Measurements from ENCODE around the gene IRAK3.

The IRAK3 gene

DNA sequence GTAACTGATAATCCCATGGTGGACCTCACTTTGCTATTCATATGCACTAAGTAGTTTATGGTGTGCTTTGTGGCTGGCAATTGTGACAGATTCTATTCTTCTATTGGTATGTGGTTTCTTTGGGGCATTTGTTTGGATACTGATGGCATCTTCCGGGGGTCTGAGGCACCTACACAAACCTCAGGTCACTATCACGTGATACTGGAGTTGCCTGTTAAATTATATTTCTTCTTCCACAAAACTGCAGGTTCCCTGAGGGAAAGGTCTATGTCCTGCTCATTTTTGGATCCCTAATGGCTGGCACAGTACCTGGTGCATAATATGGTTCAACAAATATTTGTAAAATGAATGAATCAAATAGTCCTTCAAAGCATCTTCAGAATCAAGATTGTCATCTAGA is 63.8 kb downstream of the IRAK3 start:
- no peak for DNase-seq (ENCODE audit: low read depth in 2 of 2)

DNA sequence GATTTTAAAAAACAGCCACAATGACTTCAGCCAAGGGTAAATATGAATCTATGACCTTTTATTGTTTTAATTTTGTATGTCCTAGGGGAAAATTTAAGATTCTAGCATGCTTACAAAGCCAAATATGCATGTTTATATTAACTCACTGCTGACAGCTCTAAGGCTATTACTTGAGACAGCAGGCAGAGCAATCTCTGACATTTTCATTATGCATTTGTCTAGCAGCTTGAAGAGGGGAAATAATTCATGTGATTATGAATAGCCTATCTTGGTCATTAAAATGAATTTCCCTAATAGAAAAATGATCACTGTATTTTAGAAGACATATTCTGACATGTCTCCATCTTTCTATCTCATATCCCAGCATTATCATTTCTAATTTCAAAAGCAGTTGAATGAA is 66.7 kb downstream of the IRAK3 start:
- DNase-seq (ENCODE audit: low read depth in 2 of 2), result no peak

DNA sequence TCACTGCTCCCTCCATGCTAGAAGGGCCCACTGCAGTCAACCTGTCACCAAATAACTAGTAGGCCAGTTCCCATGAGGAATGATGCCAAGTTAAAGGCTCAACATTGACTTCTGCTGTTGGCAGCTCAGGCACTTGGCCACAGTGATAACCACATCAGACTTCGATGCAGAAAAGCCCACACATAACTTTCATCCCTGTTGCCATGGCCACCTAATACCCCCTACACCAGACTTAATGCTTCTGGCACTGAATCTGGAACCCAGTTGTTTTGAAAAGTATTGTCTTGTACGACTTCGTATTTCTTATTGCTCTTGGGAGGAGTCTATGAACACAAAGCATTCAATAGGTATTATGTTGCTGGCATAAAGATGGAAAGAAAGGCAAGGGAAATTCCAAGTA is 69.0 kb downstream of the IRAK3 start:
- DNase-seq (ENCODE audit: low read depth in 2 of 2), result no peak

DNA sequence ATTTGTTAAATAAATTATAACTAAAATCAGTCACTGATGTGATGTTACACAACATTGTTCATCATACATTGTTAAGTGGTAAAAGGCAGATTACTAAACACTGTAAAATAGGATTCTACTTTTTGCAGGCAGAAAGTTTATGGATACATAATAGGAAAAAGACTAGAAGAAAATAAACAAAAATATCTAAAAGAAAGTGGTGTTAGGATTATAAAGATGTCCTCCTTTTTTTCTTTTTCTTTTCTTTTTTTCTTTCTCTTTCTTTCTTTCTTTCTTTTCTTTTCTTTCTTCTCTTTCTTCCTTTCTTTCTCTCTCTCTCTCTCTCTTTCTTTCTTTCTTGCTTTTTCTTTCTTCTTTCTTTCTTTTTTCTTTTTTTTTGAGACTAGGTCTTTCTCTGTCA is 73.7 kb downstream of the IRAK3 start:
- DNase-seq (ENCODE audit: low read depth in 2 of 2), result no peak

DNA sequence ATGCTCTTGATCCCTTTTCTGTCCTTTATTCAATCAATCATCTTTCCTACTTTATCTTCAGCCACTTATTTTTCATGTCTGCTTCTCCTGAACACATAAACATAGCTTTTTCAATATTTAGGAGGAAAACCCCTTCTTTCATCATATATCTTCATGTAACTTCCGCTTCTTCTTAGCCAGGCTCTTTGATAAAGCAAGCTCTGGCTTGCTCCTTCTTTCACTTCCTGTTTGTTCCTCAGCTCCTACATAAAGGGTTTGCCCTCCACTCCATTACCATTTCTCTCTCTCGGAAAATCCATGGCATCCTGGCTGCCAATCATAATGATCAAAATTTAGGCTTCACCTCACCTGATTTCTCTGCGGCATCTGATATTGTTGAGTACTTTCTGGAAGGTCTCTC is 79.5 kb downstream of the IRAK3 start:
- no peak for DNase-seq (ENCODE audit: low read depth in 2 of 2)

DNA sequence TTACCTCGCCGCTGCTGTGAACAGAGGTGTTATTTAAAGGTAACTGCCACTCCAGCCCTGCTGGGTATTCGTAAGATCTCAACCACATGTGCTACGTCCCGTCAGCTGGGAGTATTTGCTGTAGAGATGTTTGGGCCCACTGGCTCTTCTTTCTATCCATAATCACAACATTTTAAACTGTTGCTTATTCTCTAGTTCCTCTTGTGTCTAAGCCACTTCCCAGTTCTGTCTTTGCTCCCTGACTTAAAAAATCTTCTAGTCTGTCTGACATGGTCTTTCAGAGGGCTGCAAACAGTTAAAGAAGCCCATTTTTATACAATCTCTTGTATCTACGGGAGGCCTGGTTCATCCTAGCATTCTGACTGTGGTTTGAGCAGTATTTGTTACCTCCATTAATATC is 80.1 kb downstream of the IRAK3 start:
- DNase-seq (ENCODE audit: low read depth in 2 of 2), result no peak

DNA sequence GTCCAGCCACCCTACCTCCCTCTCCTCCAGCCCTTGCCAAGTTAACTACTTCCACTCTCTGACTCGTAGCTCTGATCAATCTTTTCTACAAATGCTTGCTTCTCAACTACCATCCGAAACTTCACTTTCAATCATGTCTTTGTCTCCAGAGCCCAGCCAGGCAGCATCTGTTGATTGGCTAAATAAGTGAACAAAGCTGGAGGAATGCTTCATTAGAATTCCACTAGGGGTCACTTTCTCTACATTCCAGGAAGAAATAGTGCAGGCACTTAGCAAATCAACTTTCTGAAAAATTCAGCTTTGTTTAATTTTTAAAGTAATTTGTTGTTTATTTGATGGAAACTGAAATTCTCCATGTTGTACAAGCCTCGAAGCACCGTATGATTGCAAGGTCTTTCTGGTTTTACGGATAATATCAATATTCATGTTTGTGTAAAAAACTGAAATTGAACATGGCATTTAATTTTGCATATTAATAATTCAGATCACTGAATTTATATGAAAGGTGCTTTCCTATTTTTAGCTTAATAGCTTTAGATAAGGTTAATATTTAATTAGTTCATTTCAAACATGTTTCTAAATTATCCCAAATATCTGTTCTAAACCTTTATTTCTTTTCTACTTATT is 80.9 kb downstream of the IRAK3 start:
- DNase-seq (ENCODE audit: low read depth in 2 of 2), result peak in 1 of 2 donors; percentile 15

DNA sequence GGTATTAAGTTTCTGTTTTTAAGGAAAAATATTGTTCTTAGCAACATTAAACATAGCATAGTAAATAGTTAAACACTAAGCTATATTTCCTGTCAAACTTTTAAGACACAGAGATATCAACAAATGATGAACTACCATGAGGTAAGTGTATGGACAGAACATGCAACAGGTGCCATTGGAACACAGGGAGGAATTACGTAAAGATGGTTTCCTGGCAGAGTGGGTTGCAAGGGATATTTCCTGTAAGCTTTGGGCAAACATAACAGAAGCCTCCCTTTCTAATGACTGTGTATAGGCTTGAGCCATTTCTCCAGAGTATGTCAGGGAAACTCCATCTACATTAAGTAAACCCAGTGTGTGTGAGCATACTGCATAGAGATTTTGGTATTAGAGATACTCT is 81.6 kb downstream of the IRAK3 start:
- DNase-seq (ENCODE audit: low read depth in 2 of 2), result no peak

DNA sequence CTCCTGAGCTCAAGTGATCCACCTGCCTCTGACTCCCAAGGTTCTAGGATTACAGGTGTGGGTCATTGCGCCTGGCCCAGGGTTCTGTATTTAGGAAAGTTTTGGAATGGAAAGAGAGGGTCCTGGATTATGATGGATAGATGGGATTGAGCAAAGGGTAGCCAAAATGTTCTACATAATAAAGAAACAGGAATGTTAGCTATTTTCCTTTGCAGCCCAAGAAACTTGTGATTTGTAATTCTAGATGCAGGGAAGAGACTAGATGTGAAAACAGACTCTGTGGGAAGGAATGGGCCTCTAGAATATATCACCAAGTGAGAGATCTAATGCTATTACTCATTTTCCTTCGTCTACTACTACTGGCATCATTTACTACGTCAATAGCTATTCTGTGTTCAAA is 83.6 kb downstream of the IRAK3 start:
- no peak for DNase-seq (ENCODE audit: low read depth in 2 of 2)

DNA sequence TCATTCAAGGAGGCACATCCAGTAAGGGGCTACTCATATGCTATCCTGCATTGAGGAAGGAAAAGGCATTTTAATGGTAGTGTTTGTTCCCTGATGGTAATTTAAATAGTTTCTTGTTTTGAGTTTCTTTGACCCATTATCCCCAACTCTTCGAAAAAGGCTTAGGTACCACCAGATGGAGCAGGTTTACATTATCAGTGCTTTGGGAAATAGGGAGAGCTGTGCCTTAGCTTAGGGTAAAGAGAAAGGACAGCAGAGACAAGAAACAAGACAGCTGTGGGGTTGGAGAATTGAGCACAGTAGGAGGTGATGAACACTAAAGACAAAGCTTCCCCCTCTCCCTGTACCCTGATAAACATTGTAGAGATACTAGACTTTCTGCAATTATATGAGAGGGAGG is 84.1 kb downstream of the IRAK3 start:
- no peak for DNase-seq (ENCODE audit: low read depth in 2 of 2)

DNA sequence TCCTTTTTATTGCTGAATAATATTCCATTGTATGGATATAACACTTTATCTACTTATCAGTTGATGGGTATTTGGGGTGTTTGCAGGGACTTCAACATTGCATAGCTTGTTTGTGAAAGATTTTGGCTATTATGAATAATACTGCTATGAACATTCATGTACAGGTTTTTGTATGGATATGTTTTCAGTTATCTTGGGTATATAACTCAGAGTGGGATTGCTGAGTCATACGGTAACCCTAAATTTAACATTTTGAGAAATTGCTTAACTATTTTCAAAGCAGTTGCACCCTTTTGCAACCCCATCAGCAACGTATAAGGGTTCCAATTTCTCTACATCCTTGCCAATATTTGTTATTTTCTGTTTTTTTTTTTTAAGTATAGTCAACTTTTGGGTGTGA is 86.0 kb downstream of the IRAK3 start:
- no peak for DNase-seq (ENCODE audit: low read depth in 2 of 2)

DNA sequence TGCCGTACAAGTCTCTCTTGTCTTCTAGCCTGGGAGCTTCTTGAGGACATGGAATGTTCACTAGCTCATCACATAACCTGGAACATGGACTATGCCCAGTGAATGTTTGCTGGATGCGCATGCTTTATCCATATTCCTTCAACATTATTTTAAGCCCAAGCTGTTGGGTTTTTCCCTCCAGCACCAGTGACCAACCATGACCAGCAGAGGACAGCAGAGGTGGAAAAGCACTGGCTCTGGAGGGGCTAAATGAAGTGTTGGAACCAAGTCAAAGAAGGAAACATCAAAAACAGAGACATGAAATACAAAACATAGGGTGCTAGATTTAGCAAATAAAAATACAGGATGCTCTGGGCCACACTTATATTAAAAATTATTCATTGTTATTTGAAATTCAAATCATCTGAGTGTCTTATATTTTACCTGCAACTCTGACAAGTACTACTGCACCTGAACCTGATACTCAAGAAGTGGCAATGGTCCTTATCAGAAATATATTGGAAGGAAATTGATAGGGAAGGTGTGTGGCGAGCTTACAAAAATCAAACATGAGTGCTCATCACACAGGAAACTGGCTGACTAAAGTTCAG is 90.2 kb downstream of the IRAK3 start:
- DNase-seq (ENCODE audit: low read depth in 2 of 2), result no peak

DNA sequence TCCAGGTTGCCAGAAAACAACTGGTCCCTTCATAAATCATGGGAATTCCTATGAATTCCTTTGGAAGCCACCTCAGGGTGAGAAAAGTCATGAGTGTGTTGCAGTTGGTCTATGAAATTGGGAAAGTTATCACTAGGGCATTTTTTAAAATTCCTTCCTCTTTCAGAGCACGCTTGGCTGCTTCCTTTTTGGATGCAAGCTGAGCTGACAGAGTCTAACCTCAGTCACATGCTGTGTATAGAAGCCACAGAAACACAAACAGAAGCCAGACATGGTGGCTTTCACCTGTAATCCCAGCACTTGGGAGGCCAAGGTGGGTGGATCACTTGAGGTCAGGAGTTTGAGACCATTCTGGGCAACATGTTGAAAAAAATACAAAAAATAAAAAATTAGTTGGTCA is 91.5 kb downstream of the IRAK3 start:
- no peak for DNase-seq (ENCODE audit: low read depth in 2 of 2)

DNA sequence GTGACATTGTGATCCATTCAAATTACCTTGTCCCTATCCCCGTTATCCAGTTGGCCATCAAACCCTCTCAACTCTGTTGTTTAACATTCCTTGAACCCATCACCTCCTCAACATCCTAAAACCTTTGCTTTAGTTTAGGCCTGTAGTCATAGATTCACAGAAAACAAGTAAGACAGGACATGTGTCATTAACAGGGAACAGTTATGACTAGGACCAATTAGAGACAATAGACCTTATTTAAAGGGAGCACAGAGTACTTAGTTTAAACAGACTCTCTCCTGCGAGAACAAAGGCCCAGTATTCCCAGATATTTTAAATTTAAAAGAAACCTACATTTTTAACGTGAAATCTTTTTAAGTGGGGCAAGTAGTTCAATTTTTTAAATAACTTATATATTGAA is 93.2 kb downstream of the IRAK3 start:
- no peak for DNase-seq (ENCODE audit: low read depth in 2 of 2)

DNA sequence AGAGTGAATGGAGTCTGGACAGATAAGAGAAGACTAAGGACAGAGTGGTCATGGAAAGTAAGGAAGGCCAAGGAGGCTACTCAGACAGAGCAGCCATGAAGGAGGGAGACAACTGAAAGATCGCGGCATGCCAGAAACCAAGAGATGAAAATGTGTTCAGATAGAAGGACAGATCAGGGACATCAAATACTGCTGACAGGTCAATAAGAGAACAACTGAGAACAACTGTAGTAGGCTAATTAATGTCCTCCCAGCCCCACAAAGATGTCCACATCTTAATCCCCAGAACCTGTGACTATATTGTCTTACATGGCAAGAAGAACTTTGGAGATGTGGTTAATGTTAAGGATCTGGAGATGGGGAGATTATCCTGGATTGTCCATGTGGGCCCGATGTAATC is 98.3 kb downstream of the IRAK3 start:
- no peak for DNase-seq (ENCODE audit: low read depth in 2 of 2)

DNA sequence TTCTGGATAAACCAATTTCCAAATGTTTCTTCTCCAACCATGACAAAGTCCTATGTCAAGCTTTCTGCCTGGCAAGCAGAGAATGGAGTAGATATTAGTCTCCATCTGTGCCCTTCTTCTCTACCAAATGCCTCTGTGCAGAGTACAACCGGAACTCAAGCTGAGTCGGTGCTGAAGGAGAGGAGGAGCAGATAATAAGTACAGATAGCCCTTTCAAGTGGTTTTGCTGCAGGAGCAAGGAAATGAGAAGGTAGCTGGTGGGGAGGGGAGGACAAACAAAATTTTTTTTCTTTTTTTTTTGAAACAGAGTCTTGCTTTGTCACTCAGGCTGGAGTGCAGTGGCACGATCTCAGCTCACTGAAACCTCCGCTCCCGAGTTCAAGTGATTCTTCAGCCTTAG is 99.1 kb downstream of the IRAK3 start:
- DNase-seq (ENCODE audit: low read depth in 2 of 2), result peak in 1 of 2 donors; percentile 46

DNA sequence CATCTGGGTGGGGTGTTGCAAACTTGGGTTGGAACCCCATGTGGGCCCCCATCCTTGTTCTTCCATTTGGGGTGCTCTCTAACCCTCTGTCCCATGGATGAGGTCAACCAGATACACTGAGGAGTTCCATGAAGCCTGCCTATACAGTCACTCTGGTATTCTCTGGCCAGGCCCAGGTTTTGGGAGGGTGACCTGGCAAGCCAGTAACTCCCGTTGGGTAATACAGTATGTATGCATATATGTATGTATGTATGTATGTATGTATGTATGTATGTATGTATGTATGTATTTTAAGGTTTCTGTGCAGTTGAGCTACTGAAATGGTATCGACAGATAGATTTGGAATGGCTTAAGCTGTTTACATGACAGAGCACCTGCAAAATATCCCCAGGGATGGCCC is 100.5 kb downstream of the IRAK3 start:
- no peak for DNase-seq (ENCODE audit: low read depth in 2 of 2)

DNA sequence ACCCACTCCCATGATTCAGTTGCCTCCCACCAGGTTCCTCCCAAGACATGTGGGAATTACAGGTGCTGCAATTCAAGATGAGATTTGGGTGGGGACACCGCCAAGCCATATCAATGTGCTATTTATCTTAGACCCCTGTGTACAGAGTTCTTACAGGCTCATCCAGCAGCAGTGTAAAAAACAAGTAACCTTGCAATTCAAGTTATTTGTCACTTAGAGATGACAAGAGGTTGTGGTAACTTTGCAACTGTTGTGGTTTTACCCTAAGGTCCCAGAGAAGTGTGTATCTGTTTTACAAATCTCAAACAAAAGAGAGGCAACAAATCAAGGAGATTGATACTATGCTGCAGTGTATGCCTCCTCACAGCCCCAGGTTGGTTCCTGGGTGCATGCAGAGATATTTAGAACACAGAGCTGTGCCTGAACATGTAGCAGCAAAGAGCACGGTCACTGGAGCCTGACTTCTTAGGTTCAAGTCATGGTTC is 101.7 kb downstream of the IRAK3 start:
- no peak for DNase-seq (ENCODE audit: low read depth in 2 of 2)

DNA sequence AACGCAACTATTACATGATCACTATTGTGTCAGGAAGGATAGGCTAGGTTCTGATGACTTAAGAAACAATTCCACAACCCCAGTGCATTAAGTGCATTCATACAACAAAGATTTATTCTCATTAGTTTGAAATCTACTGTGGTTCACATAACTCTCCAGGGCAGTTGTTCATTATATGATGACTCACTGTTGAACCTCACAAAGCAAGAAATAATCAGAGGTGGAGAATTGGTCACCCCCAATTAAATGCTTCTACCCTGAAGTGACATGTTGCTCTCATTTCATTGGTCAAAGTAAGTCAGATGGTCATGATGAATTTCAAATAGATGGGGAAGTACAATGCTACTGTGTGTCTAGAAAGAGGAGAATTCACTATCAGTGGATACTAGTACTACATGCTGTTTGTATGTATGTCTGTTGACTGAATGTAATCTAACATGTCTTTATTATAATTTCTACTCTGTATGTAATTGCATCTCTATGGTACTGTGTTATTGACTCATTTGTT is 107.2 kb downstream of the IRAK3 start:
- DNase-seq (ENCODE audit: low read depth in 2 of 2), result no peak

DNA sequence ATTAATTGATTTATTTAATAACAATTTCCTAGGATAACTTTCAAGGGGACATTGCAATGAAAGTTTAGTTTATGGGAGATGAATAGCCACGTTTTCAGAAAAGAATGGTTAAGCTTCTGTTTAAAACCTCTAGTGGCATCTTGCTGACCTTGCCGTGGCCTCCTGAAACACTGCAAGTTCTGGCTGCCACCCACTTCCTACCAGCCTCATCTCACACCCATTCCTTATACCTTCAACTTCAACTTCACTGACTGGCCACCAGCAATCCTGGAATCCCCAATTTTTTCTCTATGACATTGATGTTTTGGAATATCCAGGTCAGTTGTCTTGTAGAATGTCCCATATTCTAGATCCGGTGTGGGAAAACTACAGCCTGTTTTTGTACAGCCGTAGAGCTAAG is 108.1 kb downstream of the IRAK3 start:
- DNase-seq (ENCODE audit: low read depth in 2 of 2), result no peak

DNA sequence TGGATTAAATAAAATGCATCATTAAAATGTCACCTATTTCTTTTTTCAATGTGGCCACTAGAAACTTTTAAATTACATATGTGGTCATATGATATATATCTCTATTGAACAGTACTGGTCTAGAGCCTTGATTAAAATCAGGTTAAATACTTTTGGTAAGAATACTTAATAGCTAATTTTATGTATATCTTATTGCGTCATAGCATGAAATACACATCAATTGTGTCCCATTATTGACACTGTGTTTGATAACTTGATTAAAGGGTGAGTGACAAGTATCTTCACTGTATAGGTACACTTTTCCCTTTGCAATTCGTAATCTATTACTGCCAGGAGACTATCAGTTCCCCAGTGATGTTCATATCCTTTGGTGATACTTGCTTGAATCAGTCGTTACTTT is 108.9 kb downstream of the IRAK3 start:
- no peak for DNase-seq (ENCODE audit: low read depth in 2 of 2)

DNA sequence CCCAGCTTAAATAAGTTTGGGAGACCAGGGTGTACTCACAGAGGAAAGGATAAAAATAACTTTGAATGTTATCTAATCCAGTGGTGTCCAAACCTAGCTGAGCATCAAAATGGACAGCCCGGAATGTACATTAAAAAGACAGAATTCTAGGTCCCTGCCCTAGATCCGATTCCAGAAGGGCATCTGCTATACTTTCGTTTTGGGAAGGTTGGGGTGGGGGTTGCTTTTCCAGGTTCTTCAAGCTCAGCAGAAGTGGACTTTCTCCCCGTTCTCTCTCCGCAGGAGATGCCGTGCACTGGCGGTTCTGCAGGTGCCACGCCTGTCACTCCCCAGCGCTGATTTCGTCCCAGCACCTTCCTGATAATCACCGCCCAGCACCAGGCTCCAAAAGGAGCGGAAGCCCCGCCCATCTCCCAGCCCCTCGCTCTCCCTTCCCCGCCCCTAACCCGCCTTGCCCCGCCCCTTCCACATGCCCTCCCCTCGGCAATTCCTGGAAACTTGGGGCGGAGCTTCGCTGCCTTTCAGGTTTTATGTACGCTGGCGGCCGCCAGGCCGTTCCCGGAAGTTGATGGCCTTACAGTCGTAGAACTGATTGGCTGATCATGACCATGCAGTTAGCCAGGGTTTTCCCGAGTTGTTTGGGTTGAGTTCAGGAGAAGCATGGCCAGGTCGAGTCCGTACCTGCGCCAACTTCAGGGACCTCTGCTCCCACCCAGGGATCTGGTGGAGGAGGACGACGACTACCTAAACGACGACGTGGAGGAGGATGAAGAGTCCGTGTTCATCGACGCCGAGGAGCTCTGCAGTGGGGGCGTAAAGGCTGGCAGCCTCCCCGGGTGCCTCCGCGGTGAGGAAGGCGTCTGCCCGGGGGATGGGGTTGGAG is 113.2 kb downstream of the IRAK3 start, which contains the start of gene HELB:
Gene HELB, plus strand, starts transcription at position 550 of the 883 bp plus-strand sequence. Its CDS starts 111 bp downstream, at position 661.
- DNase-seq (ENCODE audit: low read depth in 2 of 2), result peak; percentile 98 to 99

DNA sequence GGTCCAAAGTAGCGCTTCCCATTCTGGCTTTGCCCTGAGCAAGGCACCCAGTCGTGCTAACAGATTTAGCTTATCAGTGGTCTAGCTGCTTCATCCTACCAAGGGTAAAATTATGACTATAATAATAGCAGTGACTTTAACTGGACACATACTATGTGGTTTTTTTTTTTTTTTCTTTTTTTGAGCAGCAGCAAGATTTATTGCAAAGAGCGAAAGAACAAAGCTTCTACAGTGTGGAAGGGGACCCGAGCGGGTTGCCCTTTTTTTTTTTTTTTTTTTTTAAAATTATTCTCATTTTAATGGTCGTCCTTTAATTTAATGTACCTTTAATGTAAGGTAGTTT is 113.8 kb downstream of the IRAK3 start:
- DNase-seq (ENCODE audit: low read depth in 2 of 2), result no peak

Measured in stimulated activated CD4-positive, alpha-beta T cell treated with anti-CD3 and anti-CD28 coated beads, Interleukin-1b, Interleukin-23, amount 100 ng/mL, for 4 hours (primary cell).